ENCODE data around the gene MXRA8.

The MXRA8 gene

DNA sequence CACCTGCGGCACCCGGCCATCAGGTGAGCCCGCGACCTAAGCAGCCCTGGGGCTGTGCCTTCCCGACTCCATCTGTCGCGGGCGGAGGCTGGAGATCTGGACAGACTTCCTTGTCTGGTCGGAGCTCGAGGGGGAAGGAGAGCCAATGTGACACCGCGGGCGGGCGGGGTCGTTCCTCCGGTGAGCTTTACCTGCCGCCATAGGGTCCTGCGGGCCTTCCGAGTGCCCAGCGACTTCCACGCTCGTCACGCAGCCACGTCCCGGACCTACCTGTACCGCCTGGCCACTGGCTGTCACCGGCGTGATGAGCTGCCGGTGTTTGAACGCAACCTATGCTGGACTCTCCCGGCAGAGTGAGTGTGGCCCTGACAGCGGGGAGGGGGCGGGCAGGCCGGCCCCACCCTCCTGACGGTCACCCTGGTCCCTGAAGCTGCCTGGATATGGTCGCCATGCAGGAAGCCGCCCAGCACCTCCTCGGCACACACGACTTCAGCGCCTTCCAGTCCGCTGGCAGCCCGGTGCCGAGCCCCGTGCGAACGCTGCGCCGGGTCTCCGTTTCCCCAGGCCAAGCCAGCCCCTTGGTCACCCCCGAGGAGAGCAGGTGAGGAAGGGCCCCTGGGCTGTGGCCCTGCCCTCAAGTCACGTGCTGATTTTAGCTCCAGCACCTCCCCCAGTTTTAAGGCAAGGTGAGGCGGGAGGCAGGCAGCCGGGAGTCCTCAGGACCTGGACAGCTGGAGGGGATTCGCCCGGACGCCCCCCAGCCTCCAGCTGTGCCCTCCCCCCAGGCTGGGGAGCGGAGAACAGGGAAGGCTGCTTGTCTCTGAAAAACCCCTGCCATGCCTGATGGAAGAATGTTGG, 48.9 kb downstream of the MXRA8 start:
- Histone ChIP-seq H3K36me3 (ENCODE audit: insufficient read depth) (no peaks in the 10 kb centered on the region), H2AFZ (ENCODE audit: low read depth) (peak overlapping the region; percentile 67), H3K4me3 (IDR thresholded peaks at IDR 0.05; ENCODE audit: insufficient read depth, low read depth, low read length) (no peak overlapping the region), H3K27me3 (ENCODE audit: insufficient read depth, low read depth) (no peaks in the 10 kb centered on the region), H4K20me1 (ENCODE audit: insufficient read depth) (no peaks in the 10 kb centered on the region), H3K9ac (peak overlapping the region; percentile 89), H3K4me2 (peak overlapping the region; percentile 80), H3K4me1 (ENCODE audit: low read depth, poor library complexity, severe bottlenecking) (peaks cover 15% of the 10 kb centered on the region), H3K79me2 (ENCODE audit: insufficient read depth, low read depth) (peaks cover 34% of the 10 kb centered on the region), H3K27ac (peak overlapping the region; percentile 66; the same call in 1 of the 2 replicates)
- TF ChIP-seq, protein P1, sequence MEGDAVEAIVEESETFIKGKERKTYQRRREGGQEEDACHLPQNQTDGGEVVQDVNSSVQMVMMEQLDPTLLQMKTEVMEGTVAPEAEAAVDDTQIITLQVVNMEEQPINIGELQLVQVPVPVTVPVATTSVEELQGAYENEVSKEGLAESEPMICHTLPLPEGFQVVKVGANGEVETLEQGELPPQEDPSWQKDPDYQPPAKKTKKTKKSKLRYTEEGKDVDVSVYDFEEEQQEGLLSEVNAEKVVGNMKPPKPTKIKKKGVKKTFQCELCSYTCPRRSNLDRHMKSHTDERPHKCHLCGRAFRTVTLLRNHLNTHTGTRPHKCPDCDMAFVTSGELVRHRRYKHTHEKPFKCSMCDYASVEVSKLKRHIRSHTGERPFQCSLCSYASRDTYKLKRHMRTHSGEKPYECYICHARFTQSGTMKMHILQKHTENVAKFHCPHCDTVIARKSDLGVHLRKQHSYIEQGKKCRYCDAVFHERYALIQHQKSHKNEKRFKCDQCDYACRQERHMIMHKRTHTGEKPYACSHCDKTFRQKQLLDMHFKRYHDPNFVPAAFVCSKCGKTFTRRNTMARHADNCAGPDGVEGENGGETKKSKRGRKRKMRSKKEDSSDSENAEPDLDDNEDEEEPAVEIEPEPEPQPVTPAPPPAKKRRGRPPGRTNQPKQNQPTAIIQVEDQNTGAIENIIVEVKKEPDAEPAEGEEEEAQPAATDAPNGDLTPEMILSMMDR (conservative IDR thresholded peaks at IDR 0.05; ENCODE audit: low read depth, low read length): no peak

DNA sequence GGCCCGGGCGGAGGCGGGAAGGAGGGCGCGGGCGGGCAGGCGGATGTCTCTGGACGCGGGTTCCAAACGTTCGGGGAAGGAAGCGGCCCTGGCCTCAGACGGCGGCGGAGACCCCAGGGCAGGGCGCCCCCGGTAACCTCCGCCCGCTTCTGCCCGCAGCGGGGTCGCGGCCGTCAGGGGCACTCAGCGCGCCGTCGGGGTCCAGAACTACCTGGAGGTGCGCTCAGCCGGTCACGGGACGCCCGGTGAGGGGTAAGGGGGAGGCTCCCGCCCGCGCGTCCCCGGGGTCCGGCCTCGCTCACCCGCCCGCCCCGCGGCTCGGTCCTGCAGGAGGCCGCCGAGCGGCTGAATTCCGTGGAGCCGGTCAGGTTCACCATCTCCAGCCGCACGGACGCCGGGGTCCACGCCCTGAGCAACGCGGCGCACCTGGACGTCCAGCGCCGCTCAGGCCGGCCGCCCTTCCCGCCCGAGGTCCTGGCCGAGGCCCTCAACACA, 49.6 kb downstream of the MXRA8 start:
- H3K79me2 ChIP-seq (ENCODE audit: insufficient read depth, low read depth): peaks cover 35% of the 10 kb centered on the region
- H3K9ac ChIP-seq: peak overlapping the region; percentile 89
- H3K27me3 ChIP-seq (ENCODE audit: insufficient read depth, low read depth): no peaks in the 10 kb centered on the region
- peak overlapping the region; percentile 67 for H2AFZ ChIP-seq (ENCODE audit: low read depth)
- H3K4me2 ChIP-seq: peak overlapping the region; percentile 80
- H3K36me3 ChIP-seq (ENCODE audit: insufficient read depth): no peaks in the 10 kb centered on the region
- no peaks in the 10 kb centered on the region for H4K20me1 ChIP-seq (ENCODE audit: insufficient read depth)
- TF ChIP-seq, protein P1 (conservative IDR thresholded peaks at IDR 0.05; ENCODE audit: low read depth, low read length): no peak
- peak overlapping the region; percentile 66 for H3K27ac ChIP-seq
- no peak overlapping the region for H3K4me3 ChIP-seq (IDR thresholded peaks at IDR 0.05; ENCODE audit: insufficient read depth, low read depth, low read length)
- peaks cover 17% of the 10 kb centered on the region for H3K4me1 ChIP-seq (ENCODE audit: low read depth, poor library complexity, severe bottlenecking)

DNA sequence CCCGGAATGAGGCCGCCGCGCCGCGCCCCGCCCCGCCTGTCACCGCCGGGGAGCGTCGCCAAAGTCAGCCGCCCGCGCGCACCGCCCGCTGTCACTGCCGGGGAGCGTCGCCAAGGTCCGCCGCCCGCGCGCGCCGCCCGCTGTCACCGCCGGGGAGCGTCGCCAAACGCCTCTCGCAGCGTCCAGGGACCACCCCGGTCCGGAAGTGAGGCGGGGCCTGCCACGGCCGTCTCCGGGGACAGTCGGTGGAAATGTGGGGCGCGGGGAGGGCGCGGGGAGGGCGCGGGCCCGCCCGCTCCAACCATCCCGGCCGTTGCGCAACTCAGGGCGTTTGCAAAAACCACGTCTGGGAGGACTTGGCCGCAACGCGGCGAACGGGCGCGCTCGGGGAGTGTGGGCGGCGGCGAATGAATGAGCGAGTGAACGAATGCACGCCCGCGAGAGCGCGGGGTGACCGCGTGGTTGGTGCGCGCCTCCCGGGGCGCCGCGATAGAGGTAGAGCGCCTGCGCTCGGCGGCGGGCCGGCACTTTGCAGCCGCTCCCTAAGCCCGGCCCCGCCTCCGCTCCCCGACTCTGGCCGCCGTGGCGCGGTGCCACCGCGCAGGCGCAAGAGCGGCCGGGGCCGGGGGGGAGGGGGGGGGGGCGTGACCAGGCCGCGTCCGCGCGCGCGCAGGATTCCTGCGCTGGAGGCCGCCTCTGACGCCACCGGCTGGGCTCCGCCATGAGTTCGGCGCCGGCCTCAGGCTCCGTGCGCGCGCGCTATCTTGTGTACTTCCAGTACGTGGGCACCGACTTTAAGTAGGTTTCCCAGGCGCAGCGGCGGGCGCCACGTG, 50.2 kb downstream of the MXRA8 start, which contains the start of the genes ACAP3 and PUSL1:
TSS of gene ACAP3 (minus strand) at position 8 of the 833 bp plus-strand sequence. CDS start 115 bp downstream, outside the sequence.
TSS of gene PUSL1 (plus strand) at position 675 of the 833 bp plus-strand sequence. CDS start at position 722, 47 bp downstream.
- peaks cover 35% of the 10 kb centered on the region for H3K79me2 ChIP-seq (ENCODE audit: insufficient read depth, low read depth)
- H3K27me3 ChIP-seq (ENCODE audit: insufficient read depth, low read depth): no peaks in the 10 kb centered on the region
- H3K4me1 ChIP-seq (ENCODE audit: low read depth, poor library complexity, severe bottlenecking): peaks cover 17% of the 10 kb centered on the region
- peak within 1 kb of the TSS; percentile 69 for H3K4me3 ChIP-seq (IDR thresholded peaks at IDR 0.05; ENCODE audit: insufficient read depth, low read depth, low read length)
- TF ChIP-seq, protein P1 (conservative IDR thresholded peaks at IDR 0.05; ENCODE audit: low read depth, low read length): no peak
- no peaks in the 10 kb centered on the region for H3K36me3 ChIP-seq (ENCODE audit: insufficient read depth)
- peak within 1 kb of the TSS; percentile 79 for H2AFZ ChIP-seq (ENCODE audit: low read depth)
- H4K20me1 ChIP-seq (ENCODE audit: insufficient read depth): no peaks in the 10 kb centered on the region
- peak within 1 kb of the TSS; percentile 87 for H3K27ac ChIP-seq
- H3K9ac ChIP-seq: peak within 1 kb of the TSS; percentile 89
- H3K4me2 ChIP-seq: peak within 1 kb of the TSS; percentile 80

DNA sequence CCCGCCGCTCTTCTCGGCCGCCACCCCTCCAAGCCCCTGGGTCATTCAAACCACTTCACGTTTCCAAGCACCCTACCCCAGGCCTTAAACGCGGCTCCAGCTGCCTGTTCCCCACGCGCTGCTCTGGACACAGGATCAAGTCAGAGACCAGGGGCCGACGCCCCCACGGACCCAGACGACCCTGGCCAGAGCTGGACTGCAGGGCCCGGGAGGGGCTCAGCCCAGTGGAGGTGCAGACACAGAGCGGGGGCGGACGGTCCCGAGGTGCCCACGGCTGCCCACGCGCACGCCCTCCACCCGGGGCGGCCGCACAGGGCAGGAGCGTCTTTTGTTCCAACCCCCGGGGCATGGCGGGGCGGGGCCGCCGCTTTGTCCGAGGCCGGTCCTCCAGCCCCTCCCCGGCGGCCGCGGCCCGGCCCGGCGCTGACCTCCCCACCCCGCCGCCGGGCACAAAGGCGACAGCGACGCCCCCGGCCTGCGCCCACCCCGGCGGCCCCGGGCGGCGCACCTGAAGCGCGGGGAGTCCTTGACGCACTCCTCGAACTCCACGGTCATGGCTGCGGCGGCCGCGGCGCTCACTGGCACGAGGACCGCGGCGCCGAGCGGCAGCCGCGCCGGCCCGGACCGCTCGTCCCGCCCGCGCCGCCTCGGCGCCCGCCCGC, 51.0 kb downstream of the MXRA8 start:
- Histone ChIP-seq H4K20me1 (ENCODE audit: insufficient read depth) (no peaks in the 10 kb centered on the region), H3K4me3 (IDR thresholded peaks at IDR 0.05; ENCODE audit: insufficient read depth, low read depth, low read length) (peak overlapping the region; percentile 34), H3K36me3 (ENCODE audit: insufficient read depth) (no peaks in the 10 kb centered on the region), H3K27me3 (ENCODE audit: insufficient read depth, low read depth) (no peaks in the 10 kb centered on the region), H3K27ac (peak overlapping the region; percentile 47), H3K9ac (peak overlapping the region; percentile 59), H2AFZ (ENCODE audit: low read depth) (peak overlapping the region; percentile 30; the same call in 1 of the 2 replicates), H3K4me2 (peak overlapping the region; percentile 78), H3K4me1 (ENCODE audit: low read depth, poor library complexity, severe bottlenecking) (peaks cover 17% of the 10 kb centered on the region), H3K79me2 (ENCODE audit: insufficient read depth, low read depth) (peaks cover 35% of the 10 kb centered on the region)
- TF ChIP-seq, protein P1 (conservative IDR thresholded peaks at IDR 0.05; ENCODE audit: low read depth, low read length): no peak

Measured in KMS-11 (cell line).